NCI-H510A (cell line): ENCODE measurements around the gene RETREG2.

ENCODE experiments used
- DNase-seq: peaks from one replicate; lab custom pipeline; 2025; lab: John Stamatoyannopoulos, UW

Gene RETREG2, protein sequence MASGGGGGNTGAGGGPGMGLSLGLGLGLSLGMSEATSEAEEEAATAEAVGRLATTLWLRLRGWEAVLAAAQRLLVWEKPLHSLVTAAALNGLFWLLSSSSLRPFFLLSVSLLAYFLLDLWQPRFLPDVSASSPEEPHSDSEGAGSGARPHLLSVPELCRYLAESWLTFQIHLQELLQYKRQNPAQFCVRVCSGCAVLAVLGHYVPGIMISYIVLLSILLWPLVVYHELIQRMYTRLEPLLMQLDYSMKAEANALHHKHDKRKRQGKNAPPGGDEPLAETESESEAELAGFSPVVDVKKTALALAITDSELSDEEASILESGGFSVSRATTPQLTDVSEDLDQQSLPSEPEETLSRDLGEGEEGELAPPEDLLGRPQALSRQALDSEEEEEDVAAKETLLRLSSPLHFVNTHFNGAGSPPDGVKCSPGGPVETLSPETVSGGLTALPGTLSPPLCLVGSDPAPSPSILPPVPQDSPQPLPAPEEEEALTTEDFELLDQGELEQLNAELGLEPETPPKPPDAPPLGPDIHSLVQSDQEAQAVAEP

DNA sequence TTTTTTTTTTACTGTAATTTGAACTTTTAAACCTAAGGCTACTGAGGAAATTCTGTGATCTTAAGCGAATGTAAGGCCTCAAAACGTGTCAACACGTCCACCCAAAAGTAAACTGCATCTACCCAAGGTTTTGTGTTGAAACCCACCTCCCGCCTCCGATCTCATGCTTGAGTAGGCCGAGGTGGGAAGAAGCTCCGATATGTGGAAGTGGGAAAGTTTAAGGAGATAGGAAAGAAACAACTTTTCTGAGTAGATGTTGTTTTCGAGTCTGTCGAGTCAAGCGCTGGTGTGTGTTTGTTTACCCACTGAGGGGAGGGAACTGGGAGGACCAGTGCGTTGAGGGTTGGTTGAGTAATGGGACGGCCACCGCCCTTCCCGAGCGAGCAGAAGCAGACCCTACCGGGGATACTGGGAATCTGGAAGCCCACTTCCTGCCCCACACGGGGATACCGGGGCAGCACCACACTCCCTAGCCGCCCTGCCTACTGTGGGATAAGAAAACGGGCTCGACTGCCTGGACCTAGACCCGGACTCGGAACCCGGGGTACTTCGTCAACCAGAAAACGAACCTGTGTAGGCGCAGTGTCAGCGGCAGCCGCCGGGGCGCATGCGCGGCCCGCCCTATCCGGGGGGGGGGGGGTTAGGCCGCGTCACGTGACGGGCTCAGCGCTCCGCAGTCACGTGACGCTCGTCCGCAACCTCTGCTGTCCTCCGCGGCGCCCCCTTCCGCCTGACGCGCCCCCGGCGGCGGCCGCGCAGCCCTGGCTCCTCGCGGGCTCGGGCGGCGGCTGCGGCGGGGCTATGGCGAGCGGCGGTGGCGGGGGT is at the start of gene RETREG2:
Gene RETREG2, plus strand, starts transcription at position 724 of the 825 bp plus-strand sequence. Its CDS starts 78 bp downstream, at position 802.
- DNase-seq = peak; percentile 81

DNA sequence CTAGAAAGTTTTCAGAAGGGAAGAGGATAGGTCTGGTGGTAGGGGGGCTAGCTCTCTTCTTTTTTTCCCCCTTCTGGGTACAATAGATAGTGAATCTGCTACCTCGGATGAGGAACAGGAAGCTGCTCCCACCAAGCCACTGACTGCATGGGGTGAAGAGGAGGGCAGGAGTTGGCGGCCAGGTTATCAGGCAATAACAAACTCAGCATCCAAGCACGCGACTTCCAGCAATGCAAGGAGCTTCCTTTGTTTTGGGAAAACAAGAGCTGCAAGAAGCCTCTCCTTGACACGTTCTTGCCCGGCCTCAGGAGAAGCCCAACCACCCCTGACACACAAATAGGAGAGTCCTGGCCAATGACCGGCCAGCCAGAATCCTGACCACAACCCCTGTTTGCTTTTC is 49.7 kb upstream of the RETREG2 start:
- DNase-seq = no peak

DNA sequence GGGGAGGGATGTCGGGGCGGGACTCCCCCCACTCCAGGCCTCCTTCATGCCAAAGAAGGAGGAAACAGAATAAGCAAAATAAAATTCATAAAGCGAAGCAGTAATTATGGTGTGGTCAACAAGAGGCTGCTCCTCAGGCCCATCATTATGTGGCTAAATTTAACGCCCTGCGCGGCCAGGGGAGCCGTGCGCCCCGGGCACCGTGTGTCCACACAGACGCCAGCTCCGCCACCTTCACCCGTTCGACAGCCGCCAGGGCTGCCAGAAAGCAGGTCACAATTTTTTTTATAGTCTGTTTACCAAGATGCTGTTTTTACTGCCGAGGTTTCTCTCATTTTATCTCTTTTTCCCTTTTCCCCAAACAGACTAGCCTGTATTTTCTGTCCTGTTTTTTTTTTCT is 48.5 kb upstream of the RETREG2 start:
- no peak for DNase-seq

DNA sequence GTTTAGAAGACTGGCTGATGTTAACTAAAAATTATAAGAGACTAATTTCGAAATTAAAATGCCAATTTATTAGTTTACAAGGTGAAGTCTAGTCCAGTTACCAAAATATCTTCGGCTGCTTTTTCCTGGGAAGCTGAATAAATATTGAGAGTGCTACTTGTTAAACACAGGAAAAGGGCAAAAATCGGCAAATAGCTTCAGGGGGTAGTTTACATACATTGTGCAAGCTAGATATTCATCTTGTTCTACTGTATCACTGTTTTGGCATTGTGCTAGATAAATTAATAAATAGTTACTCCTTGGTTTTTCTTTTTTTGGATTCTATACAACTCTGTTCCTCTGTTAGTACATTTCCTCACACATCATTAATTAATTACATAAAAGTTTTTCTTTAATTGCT is 46.7 kb upstream of the RETREG2 start:
- no peak for DNase-seq

DNA sequence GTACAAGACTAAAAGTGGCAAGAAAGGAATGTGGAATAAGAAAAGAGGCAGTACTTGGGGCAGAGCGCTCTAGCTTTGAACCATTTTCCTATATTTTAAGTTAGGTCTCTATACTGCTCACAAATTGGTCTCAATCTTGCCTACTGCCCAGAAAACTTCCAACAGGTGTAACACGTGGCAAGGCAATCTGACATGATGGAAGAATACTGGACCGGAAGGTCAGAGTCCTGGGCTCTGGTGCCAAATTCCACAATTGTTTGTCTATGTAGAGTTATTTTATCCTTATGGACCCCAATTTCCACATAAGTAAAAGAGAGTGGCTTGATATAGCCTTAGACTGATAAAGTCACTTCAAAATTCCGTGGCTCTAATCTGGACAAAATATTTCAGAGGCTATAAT is 46.3 kb upstream of the RETREG2 start:
- no peak for DNase-seq

DNA sequence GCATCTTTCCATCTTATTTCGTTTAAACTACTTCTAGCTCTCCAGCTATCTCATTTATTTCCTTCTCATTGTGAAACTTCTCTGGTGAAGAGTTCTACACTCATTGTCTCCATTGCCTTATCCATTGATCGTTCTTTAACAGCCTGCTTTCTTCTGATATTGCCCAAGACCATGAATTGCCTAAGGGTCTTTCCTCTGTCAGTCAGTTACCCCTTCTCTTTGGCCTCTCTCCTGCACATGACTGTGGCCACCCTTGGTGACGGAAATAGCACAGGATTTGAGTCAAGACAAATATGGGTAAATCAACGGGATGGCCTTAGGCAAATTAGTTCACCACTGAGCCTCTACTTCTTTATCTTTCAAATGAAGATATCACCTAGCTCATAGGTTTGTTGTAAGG is 44.1 kb upstream of the RETREG2 start:
- DNase-seq = no peak

DNA sequence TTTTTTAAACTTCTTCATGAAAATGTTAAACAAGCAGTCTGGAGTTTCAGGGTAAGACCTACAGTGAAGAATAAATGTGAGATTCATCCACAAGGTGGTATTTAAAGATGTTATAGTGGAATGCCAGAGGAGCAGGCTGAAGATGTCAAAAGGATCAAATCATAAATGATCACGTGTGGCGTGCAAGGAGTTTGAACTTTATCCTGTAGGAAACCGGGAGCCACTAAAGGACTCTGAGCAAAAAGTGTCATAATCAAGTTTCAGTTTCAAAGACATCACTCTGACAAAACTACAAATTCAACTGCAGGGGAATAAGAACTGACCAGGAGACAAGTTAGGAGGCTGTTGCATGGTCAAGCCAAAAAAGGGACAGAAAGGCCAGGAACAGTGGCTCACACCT is 37.4 kb upstream of the RETREG2 start:
- DNase-seq = no peak

DNA sequence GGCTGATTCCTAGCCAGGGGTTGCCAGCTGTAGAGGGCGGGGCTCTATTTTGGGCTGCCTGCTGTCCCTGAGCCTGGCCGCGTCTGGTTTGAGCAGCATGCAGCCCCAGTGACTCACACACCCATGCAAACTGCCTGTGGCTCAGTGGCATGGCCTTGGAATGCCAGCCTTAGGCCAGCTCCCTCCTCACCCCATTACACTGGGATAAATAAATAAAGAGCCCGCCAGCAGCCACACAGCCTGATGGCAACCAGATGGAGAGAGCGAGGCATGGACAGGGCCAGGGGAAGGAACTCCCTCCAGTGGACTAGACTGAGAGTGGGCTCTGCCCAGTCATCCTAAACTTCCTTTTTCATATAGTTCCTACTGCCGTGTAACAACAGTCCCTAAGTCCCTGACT is 35.7 kb upstream of the RETREG2 start:
- DNase-seq = no peak

DNA sequence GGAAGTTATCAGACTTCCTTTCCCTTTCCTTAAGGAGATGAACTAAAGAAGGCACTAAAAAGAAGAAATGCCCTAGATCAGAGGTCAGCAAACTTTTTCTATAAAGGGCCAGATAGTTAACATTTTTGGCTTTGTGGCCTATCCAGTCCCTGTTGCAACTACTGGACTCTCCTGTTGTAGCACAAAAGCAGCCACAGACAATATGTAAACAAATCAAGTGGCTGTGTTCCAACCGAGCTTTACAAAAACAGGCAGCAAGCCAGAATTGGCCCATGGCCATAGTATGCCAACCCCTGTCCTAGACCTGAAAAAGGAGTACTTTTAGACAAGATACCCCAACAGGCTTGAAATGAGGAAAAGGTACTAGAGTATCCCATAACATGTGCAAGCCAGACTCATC is 28.4 kb upstream of the RETREG2 start:
- DNase-seq = peak; percentile 11

DNA sequence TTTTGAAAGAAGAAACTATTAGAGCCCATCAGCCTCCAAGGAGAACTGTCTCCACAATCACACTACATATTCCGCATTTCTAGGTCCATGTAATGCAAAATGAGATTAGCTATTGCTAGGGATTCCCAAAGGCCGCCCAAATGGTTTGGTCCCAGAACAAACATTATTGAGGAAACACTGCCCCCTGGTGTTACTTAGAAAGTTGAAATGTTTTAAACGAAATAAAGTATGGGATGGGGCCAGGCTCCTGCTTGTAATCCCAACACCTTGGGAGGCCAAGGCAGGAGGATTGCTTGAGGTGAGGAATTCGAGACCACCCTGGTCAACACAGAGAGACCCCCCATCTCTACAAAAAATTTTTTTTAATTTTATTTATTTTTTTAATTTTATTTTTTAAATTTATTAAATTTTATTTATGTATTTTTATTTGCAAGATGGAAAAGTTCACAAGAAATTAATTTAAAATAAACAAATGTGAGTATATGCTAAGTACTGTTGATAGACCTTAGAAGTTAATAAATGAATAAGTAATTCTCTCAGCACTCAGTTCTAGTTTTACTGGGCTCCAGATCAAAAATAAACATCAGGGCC is 22.9 kb upstream of the RETREG2 start:
- DNase-seq = peak; percentile 54

DNA sequence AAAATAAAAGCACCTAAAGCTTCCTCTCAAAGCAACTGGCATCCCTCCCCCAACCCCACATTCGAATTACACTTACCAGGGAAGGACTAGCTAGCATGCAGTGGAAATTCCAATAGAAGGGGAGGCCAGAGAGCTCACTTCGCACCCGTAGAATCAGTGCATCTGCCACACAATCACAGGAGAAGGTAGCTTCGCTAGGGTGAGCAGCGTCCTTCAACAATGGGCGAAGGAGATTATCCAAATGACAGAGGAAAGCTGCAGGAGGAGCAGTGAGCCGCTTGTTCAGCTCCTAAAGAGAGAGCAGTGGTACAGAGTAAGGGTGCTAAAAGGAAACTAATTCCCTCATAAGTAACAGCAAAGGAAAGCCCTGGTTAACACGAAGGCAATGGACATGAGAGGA is 20.7 kb upstream of the RETREG2 start:
- DNase-seq = no peak

DNA sequence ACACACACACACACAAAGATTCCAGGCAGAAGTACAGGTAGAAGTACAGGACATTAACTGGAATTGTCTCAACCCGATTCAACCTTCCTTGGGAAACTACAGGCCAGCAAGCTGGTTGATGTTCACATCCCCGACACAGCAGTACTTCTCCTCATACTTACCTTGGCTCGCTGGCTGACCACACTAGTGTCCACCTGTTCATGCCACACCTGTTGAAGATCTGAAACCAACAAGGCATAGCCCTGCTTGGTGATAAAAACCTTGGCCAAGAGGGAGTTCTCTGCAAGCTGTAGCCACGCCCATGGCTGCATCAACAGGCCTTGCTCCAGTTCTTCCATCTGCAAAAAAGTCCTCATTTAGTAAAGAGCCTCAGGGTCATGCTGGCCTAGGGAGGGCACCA is 20.1 kb upstream of the RETREG2 start:
- DNase-seq = no peak

DNA sequence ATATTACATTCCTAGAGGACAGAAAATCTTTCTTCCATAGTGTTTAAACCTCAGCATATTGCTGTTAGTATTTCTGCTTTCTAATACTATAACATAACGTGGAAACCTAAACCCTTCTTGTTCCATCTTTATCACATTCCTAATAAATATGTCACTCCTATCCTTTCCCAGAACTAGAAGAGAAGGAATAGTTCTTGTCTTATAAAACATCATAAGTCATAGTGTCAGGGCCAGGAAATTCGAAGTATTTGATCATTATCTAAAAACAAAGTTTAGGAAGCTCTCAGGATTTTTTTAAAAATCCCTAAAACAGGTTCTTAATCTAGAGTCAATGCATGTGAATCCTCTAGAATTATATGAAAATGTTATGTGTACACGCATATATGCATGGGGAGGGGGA is 19.5 kb upstream of the RETREG2 start:
- DNase-seq = no peak

DNA sequence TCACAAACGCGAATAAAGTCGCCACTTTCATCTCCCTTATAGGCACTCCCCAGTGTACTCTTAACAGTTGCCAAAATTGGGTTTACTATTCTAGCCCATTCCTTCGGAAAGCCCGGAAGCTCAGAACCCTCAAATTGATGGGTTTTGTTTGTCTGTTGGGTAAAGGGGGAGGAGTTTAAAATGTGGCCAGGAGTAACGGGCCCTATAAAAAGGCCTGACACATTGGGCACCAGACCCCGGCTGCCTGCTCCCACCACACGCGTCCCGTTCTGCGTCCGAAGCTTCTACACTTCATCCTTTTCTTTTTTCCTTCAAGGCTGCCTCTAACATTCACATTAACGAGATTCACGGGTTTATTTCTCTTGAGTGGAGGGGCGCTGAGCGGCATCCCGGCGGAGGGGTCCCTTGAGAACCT is 18.3 kb upstream of the RETREG2 start:
- no peak for DNase-seq

DNA sequence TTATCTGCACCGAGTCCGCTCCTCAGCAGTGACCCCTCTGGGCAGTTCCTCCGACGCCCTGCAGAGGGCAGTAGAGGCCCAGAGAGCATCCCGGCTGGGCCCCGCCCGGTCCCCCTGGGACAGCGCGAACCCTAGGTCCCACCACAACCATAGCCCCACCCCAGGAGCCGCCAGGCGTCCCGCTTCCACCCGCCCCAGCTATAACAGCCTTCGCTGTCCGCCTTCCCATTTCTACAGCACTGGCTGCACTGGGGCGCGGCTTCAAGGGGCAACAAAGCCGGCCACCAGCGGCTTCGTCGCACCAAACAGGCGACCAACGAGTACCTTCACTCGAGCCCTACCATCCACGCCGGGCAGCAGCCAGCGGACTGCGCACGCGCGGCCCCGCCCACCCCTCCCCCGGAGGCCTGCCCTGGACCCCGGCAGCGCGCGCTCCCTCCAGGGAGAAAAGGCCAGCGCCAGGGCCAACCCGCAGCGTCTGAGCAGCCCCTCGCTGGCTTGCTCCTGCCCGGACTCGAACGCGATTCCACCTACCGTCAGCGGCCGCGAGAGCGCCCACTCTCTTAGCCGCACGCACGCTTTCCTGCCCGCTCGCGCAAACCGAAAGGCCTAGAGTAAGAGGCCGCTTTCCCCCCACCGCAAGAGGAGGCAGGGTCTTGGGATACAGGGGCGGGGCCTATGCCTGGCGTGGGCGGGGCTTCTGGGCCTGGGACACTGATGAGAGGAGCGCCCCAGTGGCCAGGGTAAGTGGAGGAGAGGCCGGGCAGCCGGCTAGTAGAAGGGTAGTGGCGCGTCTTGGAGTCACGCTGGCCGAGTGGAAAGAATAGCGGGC is 17.7 kb upstream of the RETREG2 start, which contains the start of gene NHEJ1:
Gene NHEJ1, minus strand, starts transcription at position 630 of the 832 bp plus-strand sequence. CDS start 2,453 bp downstream, outside the sequence.
- DNase-seq = peak; percentile 77

DNA sequence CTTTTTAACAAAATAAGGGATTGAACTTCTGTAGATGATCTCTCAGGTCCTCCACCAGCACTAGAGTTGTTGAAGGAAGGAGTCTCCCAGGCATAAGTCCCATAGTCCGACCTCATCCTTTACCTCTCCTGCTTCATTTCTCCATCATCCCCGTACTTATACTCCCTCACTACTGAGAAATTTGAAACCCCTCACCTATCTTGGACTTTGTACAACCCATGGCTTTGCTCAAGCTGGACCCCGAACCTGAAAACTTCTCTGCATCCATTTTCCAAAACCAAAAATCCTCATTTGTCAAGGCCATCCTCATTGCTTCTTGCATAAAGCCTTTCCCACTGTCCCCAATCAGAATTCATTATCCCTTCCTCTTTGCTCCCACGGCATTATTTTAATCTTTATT is 17.0 kb upstream of the RETREG2 start:
- DNase-seq = no peak

DNA sequence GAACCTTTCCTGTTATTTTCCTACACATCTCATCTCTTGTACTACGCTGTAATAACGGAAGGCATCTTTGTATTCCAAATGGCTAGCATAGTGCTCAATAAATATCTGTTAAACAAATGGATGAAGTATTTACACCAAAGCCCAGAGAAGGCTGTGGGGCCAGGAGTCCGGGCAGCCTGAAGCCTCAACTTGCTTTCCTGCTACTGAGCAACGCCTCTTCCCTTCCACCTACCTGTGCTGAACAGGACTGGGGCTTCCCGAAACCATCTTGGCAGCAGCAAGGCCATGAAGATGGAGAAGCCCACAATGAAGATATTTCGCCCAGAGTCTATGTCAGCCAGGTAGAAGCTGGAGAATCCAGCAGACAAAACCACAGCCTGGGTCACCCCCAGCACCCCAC is 14.9 kb upstream of the RETREG2 start:
- DNase-seq = no peak

DNA sequence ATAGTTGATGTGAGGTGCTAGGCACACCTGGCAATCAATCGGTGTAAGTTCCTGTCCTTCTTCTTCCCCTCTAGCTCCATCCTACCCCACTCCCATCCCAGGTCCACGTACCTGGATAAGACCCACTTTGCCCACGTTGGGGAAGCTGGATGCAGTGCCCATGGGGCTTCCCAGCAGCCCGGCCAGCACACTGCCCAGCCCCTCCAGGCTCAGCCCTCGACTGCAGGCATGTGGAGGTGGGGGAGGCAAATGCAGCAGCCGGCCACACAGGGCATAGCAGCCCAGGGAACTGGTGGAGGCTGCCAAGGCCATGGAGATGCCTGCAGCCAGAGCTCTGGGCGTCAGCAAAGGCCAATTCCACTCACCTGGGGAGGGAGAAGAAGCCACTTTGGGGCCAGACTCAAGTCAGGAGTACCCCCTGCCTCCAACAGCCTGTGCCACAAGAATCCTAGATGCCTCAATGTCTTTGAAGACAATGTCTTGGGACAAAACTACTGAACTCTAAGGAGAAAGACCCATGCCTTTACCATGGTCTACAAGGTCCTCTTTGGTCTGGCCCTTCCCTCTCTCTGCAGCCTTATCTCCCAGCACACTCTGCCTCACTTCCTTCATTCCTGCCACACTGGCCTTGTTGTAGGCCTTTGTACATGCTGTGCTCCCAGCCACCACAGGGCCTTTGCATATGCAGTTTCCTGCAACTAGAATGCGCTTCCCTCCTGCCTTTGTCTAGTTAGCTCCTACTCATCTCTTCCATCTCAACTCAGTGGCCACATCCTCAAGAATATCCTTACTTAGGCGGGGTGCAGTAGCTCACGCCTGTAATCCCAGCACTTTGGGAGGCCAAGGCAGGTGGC is 12.8 kb upstream of the RETREG2 start:
- DNase-seq = no peak

DNA sequence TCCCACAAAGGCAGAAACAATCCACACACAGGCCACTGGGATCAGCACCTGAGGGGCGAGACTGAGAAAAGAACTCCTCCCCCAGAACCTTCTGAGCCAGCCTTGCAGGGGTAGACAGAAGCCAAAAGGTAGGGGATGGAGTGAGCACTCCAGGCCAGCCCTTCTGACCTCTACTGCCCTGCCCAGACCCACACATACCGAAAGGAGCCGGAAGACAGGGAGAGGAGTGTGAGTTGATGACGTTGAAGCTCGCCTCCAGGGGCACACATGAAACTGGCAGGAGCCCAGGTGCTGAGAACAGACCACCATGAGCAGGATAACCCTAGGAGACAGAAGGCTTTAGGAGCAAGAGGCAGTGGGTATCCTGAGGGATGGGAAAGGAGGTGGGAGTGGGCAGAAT is 10.1 kb upstream of the RETREG2 start:
- no peak for DNase-seq

DNA sequence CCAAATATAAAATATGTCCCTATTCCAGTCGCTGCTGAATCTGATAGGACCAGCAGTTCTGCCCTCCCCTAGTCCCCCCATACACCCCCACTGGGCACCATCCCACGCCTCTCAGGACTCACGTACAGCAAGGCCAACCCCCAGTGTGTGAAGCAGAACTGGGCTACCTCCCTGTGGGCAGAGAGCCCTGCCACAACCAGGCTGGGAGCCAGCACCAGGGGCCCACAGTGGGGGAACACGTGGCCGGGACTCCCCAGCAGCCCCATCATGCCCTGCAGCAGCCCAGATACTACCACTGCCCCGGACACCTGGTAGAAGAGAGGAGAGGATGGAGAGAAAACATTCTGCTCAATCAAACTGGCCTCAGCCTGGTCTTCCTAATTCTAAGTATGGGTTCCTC is 9.5 kb upstream of the RETREG2 start:
- no peak for DNase-seq

DNA sequence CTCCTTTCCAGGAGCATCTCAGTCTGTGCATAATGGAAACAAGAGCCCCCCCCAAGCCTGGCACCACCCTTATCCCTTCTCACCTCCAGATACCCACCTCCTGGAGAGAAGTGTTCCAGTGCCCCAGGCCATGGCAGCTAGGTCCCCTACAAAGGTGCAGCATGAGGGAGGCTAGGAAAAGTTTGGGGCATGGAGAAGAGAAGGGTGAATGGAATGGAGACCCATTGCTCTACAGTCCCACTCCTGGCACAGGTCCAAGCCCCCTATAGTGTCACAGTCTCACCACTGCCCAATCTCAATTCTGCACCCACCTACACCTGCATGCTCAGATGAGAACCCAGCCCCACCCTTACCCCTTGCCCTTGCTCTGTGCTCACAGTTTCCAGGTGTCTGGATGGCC is 9.1 kb upstream of the RETREG2 start:
- no peak for DNase-seq
